ENCODE data around the gene ZNF837.

DNA sequence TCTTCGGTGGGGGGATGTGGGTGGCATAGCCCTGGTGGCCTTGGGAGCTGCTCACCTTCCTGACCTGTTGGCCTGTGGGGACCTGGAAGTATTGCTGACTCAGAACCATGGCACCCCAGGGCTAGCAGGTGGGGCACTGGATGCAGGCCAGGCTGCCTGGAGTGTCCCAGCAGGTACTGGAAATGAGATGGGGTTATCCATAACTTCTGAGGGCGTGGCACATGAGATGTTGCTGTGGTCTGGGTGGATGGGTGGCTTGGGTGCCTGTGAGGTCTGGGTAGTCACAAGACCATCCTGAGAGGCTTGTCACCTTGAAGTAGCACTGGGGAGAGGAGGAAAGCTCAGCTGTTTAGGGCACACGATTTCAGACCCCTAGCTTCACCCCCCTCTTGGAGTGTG is 14.0 kb upstream of the ZNF837 start:
- TF ChIP-seq, protein P1, sequence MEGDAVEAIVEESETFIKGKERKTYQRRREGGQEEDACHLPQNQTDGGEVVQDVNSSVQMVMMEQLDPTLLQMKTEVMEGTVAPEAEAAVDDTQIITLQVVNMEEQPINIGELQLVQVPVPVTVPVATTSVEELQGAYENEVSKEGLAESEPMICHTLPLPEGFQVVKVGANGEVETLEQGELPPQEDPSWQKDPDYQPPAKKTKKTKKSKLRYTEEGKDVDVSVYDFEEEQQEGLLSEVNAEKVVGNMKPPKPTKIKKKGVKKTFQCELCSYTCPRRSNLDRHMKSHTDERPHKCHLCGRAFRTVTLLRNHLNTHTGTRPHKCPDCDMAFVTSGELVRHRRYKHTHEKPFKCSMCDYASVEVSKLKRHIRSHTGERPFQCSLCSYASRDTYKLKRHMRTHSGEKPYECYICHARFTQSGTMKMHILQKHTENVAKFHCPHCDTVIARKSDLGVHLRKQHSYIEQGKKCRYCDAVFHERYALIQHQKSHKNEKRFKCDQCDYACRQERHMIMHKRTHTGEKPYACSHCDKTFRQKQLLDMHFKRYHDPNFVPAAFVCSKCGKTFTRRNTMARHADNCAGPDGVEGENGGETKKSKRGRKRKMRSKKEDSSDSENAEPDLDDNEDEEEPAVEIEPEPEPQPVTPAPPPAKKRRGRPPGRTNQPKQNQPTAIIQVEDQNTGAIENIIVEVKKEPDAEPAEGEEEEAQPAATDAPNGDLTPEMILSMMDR (conservative IDR thresholded peaks at IDR 0.05 in 1 of 2, IDR thresholded peaks at IDR 0.05 in 1 of 2; ENCODE audit: low read depth in 1 of 2, low read length in 2 of 2), result no peak
- no peak for TF ChIP-seq EZH2 (IDR thresholded peaks at IDR 0.05; ENCODE audit: low read length, missing control alignments)
